GM21447 (cell line): ENCODE measurements around the gene IL4I1.
"Not testable (repeated sequence)": the region's sequence is repeated elsewhere in the genome, so short reads cannot be mapped to it uniquely, and the experiment has no call there.

Source experiments
- ATAC-seq: cut with Tn5 transposase; IDR thresholded peaks from one replicate; pipeline ENCODE4 v1.9.1; 2021; ENCODE audit not compliant: unreplicated experiment

The IL4I1 gene

GRCh38 chr19:49896863-49897621, at the start of gene IL4I1:
Gene IL4I1, minus strand, starts transcription at chr19:49896887. Its CDS starts 727 bp downstream, at chr19:49896160.
- ATAC-seq, result peak; percentile 52

- ATAC-seq, result no peak
Measured at GRCh38 chr19:49946415-49946814, 49.7 kb upstream of the IL4I1 start.

- not testable (repeated sequence) for ATAC-seq
Measured at GRCh38 chr19:49944567-49944966, 47.9 kb upstream of the IL4I1 start.

GRCh38 chr19:49940482-49940791, 43.8 kb upstream of the IL4I1 start:
- no peak for ATAC-seq

GRCh38 chr19:49939721-49940481, 43.2 kb upstream of the IL4I1 start:
- ATAC-seq, result no peak

GRCh38 chr19:49938662-49939061, 42.0 kb upstream of the IL4I1 start:
- ATAC-seq, result no peak

- ATAC-seq, result no peak
Measured at GRCh38 chr19:49937750-49938381, 41.2 kb upstream of the IL4I1 start.

GRCh38 chr19:49936549-49936948, 39.9 kb upstream of the IL4I1 start:
- ATAC-seq, result no peak

GRCh38 chr19:49933643-49934042, 37.0 kb upstream of the IL4I1 start:
- no peak for ATAC-seq

- ATAC-seq, result no peak
Measured at GRCh38 chr19:49932731-49933131, 36.0 kb upstream of the IL4I1 start.

GRCh38 chr19:49932041-49932451, 35.4 kb upstream of the IL4I1 start:
- no peak for ATAC-seq

- ATAC-seq, result no peak
Measured at GRCh38 chr19:49931293-49932040, 34.8 kb upstream of the IL4I1 start.

- ATAC-seq, result no peak
Measured at GRCh38 chr19:49930483-49931011, 33.9 kb upstream of the IL4I1 start.

GRCh38 chr19:49929611-49930482, 33.2 kb upstream of the IL4I1 start:
- ATAC-seq, result peak; percentile 50

GRCh38 chr19:49929121-49929610, 32.5 kb upstream of the IL4I1 start, which contains the start of the genes ATF5 and NUP62:
Gene ATF5, plus strand, starts transcription at chr19:49929205. Its CDS starts 1,646 bp downstream, at chr19:49930851.
Gene NUP62, minus strand, starts transcription at chr19:49929504. Its CDS starts 19,697 bp downstream, at chr19:49909807.
- ATAC-seq, result peak; percentile 30

GRCh38 chr19:49927526-49928264, 31.0 kb upstream of the IL4I1 start:
- ATAC-seq, result no peak

GRCh38 chr19:49926515-49926914, 29.8 kb upstream of the IL4I1 start:
- ATAC-seq, result no peak

GRCh38 chr19:49925486-49925885, 28.8 kb upstream of the IL4I1 start:
- no peak for ATAC-seq

- ATAC-seq, result not testable (repeated sequence)
Measured at GRCh38 chr19:49924881-49925210, 28.2 kb upstream of the IL4I1 start.
